GM23338 (cell line): ENCODE measurements around the gene MTA1.

ENCODE experiments used
- CTCF ChIP-seq, 2 experiments: fragments of 200-600 bp in 1 of 2; sonication (generic) in 1 of 2; conservative IDR thresholded peaks; 2 replicates each; pipeline versions ENCODE4 v1.5.1 to v1.6.1; 2016 to 2017; ENCODE audit warnings: antibody characterized with exemption in 2 of 2, low read depth in 2 of 2, mild to moderate bottlenecking in 2 of 2, moderate library complexity in 1 of 2
- ETS1 ChIP-seq: IDR thresholded peaks from 2 replicates; pipeline ENCODE4 v1.6.1; 2016; ENCODE audit warnings: antibody characterized with exemption

GRCh38 chr14:105427412-105427811 lies 7.8 kb downstream of the MTA1 start:
- TF ChIP-seq CTCF (conservative IDR thresholded peaks at IDR 0.05; ENCODE audit: low read depth in 2 of 2), result no peak
- no peak for TF ChIP-seq ETS1
